ENCODE data around the gene POGZ. TPM values are rescaled to one million over a fixed set of nuclear protein-coding genes. Genes with fewer than 3 reads are reported as not detected.
"Not testable (repeated sequence)": the region's sequence is repeated elsewhere in the genome, so short reads cannot be mapped to it uniquely, and the experiment has no call there.

The POGZ gene
- total RNA-seq, 4 donors from 2014 or later, result 34.3 to 191 (median 62.8) TPM

DNA sequence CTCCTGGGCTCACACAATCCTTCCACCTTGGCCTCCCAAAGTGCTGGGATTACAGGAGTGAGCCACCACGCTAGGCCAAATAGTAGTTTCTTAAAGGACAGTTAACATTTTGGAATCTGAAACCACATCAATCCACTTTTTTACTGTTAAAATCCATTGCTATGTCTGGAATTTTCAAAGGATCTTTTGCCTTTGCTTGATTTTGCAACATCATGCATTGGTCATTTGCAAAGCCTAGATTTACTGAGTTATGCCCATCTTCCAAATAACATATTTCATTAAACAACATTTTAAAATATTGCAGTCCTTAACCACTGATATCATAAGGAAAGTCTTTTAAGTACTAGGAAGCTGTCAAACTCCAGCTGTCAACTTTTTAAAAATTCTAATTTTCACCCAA lies 3.3 kb downstream of the POGZ start:
- Histone ChIP-seq H3K9me3 (no peaks in the 10 kb centered on the region), H3K27ac (peak overlapping the region in 1 of 2 donors; percentile 32), H3K36me3 (no peaks in the 10 kb centered on the region), H3K4me3 (no peak overlapping the region), H3K27me3 (no peaks in the 10 kb centered on the region), H3K4me1 (no peaks in the 10 kb centered on the region)
- intact Hi-C loops (cut with DNase I; ENCODE audit: low total_unique reads), result no loop called here
- TF ChIP-seq, protein P1, sequence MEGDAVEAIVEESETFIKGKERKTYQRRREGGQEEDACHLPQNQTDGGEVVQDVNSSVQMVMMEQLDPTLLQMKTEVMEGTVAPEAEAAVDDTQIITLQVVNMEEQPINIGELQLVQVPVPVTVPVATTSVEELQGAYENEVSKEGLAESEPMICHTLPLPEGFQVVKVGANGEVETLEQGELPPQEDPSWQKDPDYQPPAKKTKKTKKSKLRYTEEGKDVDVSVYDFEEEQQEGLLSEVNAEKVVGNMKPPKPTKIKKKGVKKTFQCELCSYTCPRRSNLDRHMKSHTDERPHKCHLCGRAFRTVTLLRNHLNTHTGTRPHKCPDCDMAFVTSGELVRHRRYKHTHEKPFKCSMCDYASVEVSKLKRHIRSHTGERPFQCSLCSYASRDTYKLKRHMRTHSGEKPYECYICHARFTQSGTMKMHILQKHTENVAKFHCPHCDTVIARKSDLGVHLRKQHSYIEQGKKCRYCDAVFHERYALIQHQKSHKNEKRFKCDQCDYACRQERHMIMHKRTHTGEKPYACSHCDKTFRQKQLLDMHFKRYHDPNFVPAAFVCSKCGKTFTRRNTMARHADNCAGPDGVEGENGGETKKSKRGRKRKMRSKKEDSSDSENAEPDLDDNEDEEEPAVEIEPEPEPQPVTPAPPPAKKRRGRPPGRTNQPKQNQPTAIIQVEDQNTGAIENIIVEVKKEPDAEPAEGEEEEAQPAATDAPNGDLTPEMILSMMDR (IDR thresholded peaks at IDR 0.05), result no peak
- no peak for TF ChIP-seq POLR2A (IDR thresholded peaks at IDR 0.05)
- DNase-seq, result no peak

DNA sequence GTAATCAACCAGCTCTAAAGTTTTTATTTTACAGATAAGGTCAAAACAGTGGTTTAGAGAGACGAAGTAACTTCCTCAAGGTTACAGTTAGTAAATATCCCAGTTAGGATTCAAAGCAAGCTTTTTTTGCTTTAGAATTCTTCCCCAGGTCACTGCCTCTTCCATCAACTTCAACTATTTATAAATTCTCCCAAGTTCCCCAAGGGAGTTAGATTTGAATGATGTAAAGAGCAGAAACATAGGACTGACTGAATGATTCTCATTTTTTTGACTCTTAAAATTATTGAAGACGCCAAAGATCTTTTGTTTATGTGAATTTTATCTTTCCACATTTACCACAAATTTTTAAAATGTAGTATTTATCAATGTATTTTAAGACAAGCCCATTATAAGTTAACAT lies 4.1 kb downstream of the POGZ start:
- Histone ChIP-seq H3K36me3 (no peaks in the 10 kb centered on the region), H3K27ac (no peak overlapping the region), H3K4me1 (no peaks in the 10 kb centered on the region), H3K9me3 (no peaks in the 10 kb centered on the region), H3K4me3 (no peak overlapping the region), H3K27me3 (no peaks in the 10 kb centered on the region)
- TF ChIP-seq, protein P1 (IDR thresholded peaks at IDR 0.05), result no peak
- no peak for TF ChIP-seq POLR2A (IDR thresholded peaks at IDR 0.05)
- intact Hi-C loops (cut with DNase I; ENCODE audit: low total_unique reads), result no loop called here
- DNase-seq, result no peak

DNA sequence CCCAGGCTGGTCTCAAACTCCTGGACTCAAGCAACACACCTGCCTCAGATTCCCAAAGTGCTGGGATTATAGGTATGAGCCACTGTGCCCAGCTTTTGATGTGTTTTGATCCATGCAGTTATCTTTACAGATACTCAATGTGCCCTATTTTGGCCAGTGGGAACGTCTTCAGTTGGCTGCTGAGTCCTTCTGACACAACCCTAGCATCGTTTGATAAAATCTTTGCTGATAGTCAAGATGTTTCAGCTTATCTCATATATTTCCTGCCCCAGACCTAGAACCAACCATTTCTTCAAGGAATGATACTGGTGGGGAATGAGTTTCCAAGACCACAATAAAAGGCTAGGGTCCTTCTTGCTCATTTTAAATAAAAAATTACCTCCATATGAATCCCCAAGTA lies 11.6 kb downstream of the POGZ start:
- H3K9me3 ChIP-seq, result no peaks in the 10 kb centered on the region
- H3K4me3 ChIP-seq, result no peak overlapping the region
- no peak for DNase-seq
- intact Hi-C loops (cut with DNase I; ENCODE audit: low total_unique reads), result no loop called here
- H3K27me3 ChIP-seq, result no peaks in the 10 kb centered on the region
- TF ChIP-seq, protein P1 (IDR thresholded peaks at IDR 0.05), result no peak
- no peak for TF ChIP-seq POLR2A (IDR thresholded peaks at IDR 0.05)
- no peaks in the 10 kb centered on the region for H3K36me3 ChIP-seq
- H3K4me1 ChIP-seq, result no peaks in the 10 kb centered on the region
- H3K27ac ChIP-seq, result no peak overlapping the region

DNA sequence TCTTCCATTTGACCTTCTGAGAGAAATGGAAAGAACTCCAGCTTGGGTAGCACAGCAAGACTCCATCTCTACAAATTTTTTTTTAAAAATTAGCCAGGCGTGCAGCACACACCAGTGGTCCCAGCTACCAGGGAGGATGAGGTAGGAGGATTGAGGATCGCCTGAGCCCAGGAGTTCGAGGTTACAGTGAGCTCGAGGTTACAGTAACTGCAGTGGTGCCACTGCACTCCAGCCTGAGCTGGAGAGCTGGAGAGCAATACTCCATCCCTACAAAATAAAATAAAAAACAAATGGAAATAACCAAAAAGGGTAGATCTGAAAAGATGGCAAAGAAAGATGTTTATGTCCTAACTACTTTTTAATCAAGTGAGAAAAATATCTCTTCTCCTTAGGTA lies 14.5 kb downstream of the POGZ start:
- DNase-seq, result no peak
- Histone ChIP-seq H3K27ac (no peak overlapping the region), H3K4me3 (no peak overlapping the region), H3K27me3 (no peaks in the 10 kb centered on the region), H3K9me3 (no peaks in the 10 kb centered on the region), H3K4me1 (no peaks in the 10 kb centered on the region), H3K36me3 (no peaks in the 10 kb centered on the region)
- no peak for TF ChIP-seq POLR2A (IDR thresholded peaks at IDR 0.05)
- TF ChIP-seq, protein P1 (IDR thresholded peaks at IDR 0.05), result no peak
- intact Hi-C loops (cut with DNase I; ENCODE audit: low total_unique reads), result no loop called here

DNA sequence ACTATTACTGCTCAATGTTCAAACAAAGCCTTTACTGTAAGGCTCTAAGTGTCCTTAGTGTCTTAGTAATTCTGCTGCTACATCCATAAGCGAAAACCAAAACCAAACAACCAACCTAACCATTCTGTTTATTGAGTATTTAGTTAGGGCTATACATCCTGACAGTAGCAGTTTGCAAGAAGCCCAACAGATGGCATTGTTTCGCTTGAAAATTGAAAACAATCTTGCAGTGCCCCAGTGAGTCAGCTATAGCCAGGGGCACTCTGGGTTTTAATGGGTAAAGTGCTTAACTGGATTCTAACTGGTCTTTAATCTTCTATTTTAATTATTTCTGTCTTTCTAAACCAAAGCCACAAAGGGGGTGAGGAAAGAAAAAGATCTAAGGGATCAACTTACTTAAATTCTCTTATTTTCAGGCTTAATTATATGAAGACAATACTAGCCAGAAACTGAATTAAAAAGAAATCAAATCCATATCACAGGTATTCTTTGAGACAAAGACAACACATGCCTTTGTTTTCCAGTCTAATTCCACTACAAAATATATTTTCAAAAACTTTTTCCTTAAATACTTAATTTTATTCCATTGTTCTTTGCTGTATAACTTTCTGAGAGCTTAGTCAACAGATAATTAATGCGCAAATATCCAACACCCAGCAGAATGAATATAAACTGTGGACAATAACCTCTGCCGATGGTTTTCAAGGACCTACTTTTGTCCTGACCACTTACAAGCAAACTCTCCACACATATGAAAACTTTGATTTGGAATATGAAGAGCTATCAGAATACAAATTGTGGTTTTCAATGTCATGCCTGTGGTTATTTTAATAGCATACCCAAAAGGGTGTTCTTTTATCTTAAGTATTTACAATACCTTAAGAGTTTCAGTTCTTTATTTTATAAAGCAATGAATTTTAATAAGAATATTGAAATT lies 15.2 kb downstream of the POGZ start:
- peak; percentile 32 to 56 for DNase-seq
- Histone ChIP-seq H3K27me3 (no peaks in the 10 kb centered on the region), H3K4me1 (no peaks in the 10 kb centered on the region), H3K4me3 (no peak overlapping the region), H3K36me3 (no peaks in the 10 kb centered on the region), H3K9me3 (no peaks in the 10 kb centered on the region), H3K27ac (no peak overlapping the region)
- TF ChIP-seq, protein P1 (IDR thresholded peaks at IDR 0.05), result peak; percentile 62 to 72 (median 66)
- TF ChIP-seq POLR2A (IDR thresholded peaks at IDR 0.05), result no peak
- intact Hi-C loops (cut with DNase I; ENCODE audit: low total_unique reads), result no loop called here

DNA sequence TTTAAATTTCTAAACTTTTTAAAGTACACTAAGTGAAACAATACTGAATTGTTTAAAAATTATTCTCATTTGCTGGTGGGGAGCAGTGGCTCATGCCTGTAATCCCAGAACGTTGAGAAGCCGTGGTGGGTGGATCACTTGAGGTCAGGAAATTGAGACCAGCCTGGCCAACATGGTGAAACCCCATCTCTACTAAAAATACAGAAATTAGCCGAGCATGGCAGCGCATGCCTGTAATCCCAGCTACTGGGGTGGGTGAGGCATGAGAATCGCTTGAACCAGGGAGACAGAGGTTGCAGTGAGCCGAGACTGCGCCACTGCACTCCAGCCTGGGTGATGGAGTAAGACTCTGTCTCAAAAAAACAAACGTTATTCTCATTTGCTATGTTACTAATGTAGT lies 21.9 kb downstream of the POGZ start:
- H3K4me3 ChIP-seq; H3K36me3 ChIP-seq; H3K4me1 ChIP-seq; intact Hi-C loops (cut with DNase I; ENCODE audit: low total_unique reads); DNase-seq; H3K27ac ChIP-seq; H3K9me3 ChIP-seq; H3K27me3 ChIP-seq: not testable (repeated sequence)
